ENCODE data around the gene EXD3. TPM values are rescaled to one million over a fixed set of nuclear protein-coding genes. Genes with fewer than 3 reads are reported as not detected.
"Not testable (repeated sequence)": the region's sequence is repeated elsewhere in the genome, so short reads cannot be mapped to it uniquely, and the experiment has no call there.

The EXD3 gene
- total RNA-seq, 1 donor from 2014 or later, result 8.2 TPM

DNA sequence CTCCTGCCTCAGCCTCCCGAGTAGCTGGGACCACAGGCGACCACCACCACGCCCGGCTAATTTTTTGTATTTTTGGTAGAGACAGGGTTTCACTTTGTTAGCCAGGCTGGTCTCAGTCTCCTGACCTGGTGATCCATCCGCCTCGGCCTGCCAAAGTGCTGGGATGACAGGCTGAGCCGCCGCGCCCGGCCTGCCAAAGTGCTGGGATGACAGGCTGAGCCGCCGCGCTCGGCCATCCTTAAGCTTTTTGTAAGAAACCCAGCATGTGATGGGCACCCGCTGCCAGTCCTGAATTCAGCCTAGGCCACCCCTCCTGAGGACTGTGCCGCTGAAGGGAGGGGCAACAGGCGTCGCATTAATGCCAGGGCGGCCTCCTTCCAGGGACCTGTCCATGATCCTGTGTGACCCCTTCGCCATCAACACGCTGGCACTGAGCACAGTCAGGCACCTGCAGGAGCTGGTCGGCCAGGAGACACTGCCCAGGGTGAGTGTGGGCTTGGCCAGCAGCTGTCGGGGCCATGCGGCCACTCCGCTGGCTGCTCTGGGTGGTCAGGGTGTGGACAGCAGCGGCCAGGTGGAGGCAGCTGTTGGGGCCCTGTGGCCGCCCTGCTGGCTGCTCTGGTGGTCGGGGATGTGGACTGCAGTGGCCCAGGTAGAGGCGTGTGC is 157.3 kb downstream of the EXD3 start:
- intact Hi-C loops (cut with micrococcal nuclease), result no loop called here

DNA sequence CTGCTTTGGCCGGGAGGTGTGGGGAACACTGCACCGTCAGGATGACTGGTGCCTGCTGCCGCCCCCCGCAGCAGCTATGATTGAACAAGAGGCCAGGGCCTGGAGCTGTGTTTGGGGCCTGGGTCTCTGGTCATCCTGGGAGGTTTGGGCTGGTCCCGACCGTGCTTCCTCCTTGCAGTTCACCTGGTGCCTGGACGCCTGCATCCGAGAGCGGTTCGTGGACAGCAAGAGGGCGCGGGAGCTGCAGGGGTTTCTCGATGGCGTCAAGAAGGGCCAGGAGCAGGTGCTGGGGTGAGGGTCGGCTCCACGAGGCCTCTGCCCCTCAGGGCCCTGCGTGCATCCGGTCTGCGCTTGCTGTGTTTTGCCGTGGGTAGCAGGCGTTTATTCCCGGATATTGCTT is 158.9 kb downstream of the EXD3 start:
- intact Hi-C loops (cut with micrococcal nuclease), result no loop called here

DNA sequence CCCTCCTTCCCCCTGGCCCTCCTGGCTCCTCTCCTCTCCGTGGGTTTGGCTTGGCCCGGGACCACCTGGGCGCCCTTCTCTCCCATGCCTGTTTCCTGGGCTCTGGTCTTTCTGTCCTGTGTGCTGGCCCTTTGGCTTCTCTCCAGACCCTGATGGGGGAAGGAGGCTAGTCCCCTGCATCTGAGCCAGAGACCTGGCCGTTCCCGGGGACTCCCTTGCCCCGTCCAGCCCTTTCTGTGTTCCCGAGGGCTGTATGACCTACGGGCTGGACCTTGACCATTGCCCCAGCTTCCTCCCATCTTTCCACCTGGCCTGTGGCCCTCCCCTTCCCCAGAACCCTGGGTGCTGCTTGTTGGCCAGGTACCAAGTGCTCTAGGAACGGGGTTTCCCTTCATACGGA is 159.5 kb downstream of the EXD3 start:
- intact Hi-C loops (cut with micrococcal nuclease), result no loop called here

DNA sequence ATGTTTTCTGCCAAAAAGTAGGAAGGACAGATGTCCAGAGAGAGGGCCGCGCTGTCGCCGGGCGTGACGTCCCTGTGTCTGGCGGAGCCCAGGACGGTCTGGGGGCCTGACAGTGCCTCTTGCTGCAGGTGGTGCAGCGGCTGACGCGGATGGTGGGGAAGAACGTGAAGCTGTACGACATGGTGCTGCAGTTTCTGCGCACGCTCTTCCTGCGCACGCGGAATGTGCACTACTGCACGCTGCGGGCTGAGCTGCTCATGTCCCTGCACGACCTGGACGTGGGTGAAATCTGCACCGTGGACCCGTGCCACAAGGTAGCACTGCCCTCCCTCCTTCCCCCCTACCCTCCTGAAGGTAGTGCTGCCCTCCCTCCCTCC is 160.1 kb downstream of the EXD3 start:
- intact Hi-C loops (cut with micrococcal nuclease), result no loop called here

DNA sequence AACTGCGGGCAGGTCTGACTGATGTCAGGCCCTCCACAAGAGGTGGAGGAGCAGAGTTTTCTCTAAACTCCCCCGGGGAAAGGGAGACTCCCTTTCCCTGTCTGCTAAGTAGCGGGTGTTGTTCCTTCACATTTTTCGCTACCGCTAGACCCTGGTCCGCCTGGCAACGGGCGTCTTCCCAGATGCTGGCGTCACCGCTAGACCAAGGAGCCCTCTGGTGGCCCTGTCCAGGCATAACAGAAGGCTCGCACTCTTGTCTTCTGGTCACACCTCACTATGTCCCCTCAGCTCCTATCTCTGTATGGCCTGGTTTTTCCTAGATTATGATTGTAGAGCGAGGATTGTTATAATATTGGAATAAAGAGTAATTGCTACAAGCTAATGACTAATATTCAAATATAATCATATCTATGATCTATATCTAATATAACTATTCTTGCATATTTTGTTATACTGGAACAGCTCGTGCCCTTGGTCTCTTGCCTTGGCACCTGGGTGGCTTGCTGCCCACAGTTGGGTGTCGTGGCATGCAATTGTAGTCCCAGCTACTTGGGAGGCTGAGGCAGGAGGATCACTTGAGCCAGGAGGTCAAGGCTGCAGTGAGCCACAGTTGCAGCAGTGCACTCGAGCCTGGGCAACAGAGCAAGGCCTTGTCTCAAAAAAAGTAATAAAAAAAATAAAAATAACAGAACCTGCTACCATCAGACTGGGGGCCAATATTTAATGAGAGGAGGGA is 160.6 kb downstream of the EXD3 start:
- intact Hi-C loops (cut with micrococcal nuclease), result not testable (repeated sequence)

Other genes with a start within 250 kb of the EXD3 start
- gene ANAPC2, start 234.6 kb downstream of the EXD3 start, total RNA-seq, result 68.8 and 69.6 TPM in 2 replicates
- 86.5 and 88.3 TPM in 2 replicates for gene SSNA1, start 234.5 kb downstream of the EXD3 start, total RNA-seq
- 9.6 and 10.9 TPM in 2 replicates for gene TPRN, start 222.4 kb downstream of the EXD3 start, total RNA-seq
- gene TMEM203, start 217.5 kb downstream of the EXD3 start, total RNA-seq, result 28.2 and 30.8 TPM in 2 replicates
- 38.6 and 42.1 TPM in 2 replicates for gene NDOR1, start 217.5 kb downstream of the EXD3 start, total RNA-seq
- gene RNF208, start 200.9 kb downstream of the EXD3 start, total RNA-seq, result 3.3 and 3.8 TPM in 2 replicates
- gene CYSRT1, start 198.0 kb downstream of the EXD3 start, total RNA-seq, result 0.23 and 0.27 TPM in 2 replicates
- gene RNF224, start 195.7 kb downstream of the EXD3 start, total RNA-seq, result 0.14 TPM in 1 of 2 replicates, not detected in the other
- gene SLC34A3, start 192.3 kb downstream of the EXD3 start, total RNA-seq, result not detected in 2 replicates
- gene TUBB4B, start 181.9 kb downstream of the EXD3 start, total RNA-seq, result 365 and 372 TPM in 2 replicates
- gene STPG3, start 171.9 kb downstream of the EXD3 start, total RNA-seq, result not detected in 2 replicates
- gene NELFB, start 167.8 kb downstream of the EXD3 start, total RNA-seq, result 65.9 and 67.2 TPM in 2 replicates
- gene TOR4A, start 145.4 kb downstream of the EXD3 start, total RNA-seq, result 17.4 and 17.5 TPM in 2 replicates
- 1.5 and 1.7 TPM in 2 replicates for gene NRARP, start 120.9 kb downstream of the EXD3 start, total RNA-seq
- 0.80 and 0.98 TPM in 2 replicates for gene NOXA1, start 231 bp upstream of the EXD3 start, total RNA-seq
- gene ENTPD8, start 18.2 kb upstream of the EXD3 start, total RNA-seq, result not detected in 2 replicates
- 50.6 and 51.5 TPM in 2 replicates for gene NSMF, start 36.2 kb upstream of the EXD3 start, total RNA-seq
- 3.0 and 3.3 TPM in 2 replicates for gene PNPLA7, start 127.2 kb upstream of the EXD3 start, total RNA-seq
- 39.2 and 42.4 TPM in 2 replicates for gene MRPL41, start 128.7 kb upstream of the EXD3 start, total RNA-seq
- gene DPH7, start 155.8 kb upstream of the EXD3 start, total RNA-seq, result 39.4 and 40.9 TPM in 2 replicates
- gene ZMYND19, start 167.3 kb upstream of the EXD3 start, total RNA-seq, result 40.1 and 42.6 TPM in 2 replicates
- gene ARRDC1, start 182.5 kb upstream of the EXD3 start, total RNA-seq, result 67.4 and 72.5 TPM in 2 replicates
- 95.9 and 106 TPM in 2 replicates for gene EHMT1, start 195.8 kb upstream of the EXD3 start, total RNA-seq